ENCODE measurements around the gene DDX49. TPM values are rescaled to one million over a fixed set of nuclear protein-coding genes. Genes with fewer than 3 reads are reported as not detected.

The DDX49 gene
- total RNA-seq, 1 experiment from 2014 or later: 47.9 TPM

DNA sequence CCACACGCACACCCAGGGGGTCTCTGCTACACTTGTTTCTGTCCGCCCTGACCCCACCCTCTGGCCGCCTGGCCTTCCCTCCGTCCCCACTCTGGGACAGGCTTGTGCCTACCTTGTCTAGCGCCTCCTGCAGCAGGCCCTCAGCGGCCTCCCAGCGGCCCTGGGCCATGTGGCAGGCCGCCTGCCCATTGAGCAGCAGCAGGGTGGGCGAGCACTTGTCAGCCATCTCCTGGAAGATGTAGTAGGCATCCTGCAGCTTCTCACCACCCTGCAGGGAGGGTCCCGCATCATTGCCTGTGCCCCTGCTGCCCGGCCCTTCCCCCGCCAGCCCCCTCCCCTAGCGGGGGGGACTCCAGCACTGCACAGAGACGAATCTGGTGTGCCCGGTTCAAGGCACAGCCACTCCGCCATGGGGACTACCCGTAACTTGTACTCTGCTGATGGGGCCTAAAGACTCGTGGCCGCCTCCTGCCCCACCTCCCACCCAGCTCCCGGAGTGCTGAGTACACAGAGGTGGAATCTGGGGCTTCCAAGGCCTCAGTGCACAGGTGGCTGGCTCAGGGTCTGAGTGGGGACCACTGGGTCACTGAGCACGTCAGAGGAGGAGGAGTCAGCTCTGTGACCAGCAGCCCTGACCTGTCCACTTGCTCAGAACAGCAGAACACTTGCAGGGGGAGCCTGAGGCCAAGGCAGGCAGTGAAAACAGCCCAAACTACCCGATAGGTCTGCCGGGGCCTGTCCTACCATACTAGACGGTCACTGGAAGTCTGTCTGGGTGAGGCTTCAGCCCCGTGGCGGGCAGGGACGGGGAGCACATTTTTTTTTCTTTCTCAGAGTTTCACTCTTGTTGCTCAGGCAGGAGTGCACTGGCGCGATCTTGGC lies 16.1 kb upstream of the DDX49 start:
- Mint-ChIP-seq H3K4me1 (no peaks in the 10 kb centered on the region), H3K27me3 (ENCODE audit: low read depth) (no peaks in the 10 kb centered on the region), H3K27ac (no peak overlapping the region), H3K4me3 (no peak overlapping the region), H3K36me3 (peaks cover 8% of the 10 kb centered on the region; the same call in 1 of the 2 replicates), H3K9me3 (no peaks in the 10 kb centered on the region)
- ATAC-seq (no peak), DNase-seq (ENCODE audit: low spot score) (no peak)
- TF ChIP-seq, protein P1, sequence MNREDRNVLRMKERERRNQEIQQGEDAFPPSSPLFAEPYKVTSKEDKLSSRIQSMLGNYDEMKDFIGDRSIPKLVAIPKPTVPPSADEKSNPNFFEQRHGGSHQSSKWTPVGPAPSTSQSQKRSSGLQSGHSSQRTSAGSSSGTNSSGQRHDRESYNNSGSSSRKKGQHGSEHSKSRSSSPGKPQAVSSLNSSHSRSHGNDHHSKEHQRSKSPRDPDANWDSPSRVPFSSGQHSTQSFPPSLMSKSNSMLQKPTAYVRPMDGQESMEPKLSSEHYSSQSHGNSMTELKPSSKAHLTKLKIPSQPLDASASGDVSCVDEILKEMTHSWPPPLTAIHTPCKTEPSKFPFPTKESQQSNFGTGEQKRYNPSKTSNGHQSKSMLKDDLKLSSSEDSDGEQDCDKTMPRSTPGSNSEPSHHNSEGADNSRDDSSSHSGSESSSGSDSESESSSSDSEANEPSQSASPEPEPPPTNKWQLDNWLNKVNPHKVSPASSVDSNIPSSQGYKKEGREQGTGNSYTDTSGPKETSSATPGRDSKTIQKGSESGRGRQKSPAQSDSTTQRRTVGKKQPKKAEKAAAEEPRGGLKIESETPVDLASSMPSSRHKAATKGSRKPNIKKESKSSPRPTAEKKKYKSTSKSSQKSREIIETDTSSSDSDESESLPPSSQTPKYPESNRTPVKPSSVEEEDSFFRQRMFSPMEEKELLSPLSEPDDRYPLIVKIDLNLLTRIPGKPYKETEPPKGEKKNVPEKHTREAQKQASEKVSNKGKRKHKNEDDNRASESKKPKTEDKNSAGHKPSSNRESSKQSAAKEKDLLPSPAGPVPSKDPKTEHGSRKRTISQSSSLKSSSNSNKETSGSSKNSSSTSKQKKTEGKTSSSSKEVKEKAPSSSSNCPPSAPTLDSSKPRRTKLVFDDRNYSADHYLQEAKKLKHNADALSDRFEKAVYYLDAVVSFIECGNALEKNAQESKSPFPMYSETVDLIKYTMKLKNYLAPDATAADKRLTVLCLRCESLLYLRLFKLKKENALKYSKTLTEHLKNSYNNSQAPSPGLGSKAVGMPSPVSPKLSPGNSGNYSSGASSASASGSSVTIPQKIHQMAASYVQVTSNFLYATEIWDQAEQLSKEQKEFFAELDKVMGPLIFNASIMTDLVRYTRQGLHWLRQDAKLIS (CRISPR knock-in tag; IDR thresholded peaks at IDR 0.05; ENCODE audit: borderline replicate concordance): no peak
- TF ChIP-seq CBFB (CRISPR knock-in tag; IDR thresholded peaks at IDR 0.05; ENCODE audit: low read depth): no peak
- TF ChIP-seq FOXJ3 (CRISPR knock-in tag; IDR thresholded peaks at IDR 0.05; ENCODE audit: borderline replicate concordance): no peak
- ChIA-PET CTCF (interaction anchor here (1.3 to 1.6 kb wide), 2 partner anchors 16 to 56 kb away, joined by 3 to 4 read pairs; partner anchors contain the start of genes COPE and DDX49), POLR2A (no interaction called here)

DNA sequence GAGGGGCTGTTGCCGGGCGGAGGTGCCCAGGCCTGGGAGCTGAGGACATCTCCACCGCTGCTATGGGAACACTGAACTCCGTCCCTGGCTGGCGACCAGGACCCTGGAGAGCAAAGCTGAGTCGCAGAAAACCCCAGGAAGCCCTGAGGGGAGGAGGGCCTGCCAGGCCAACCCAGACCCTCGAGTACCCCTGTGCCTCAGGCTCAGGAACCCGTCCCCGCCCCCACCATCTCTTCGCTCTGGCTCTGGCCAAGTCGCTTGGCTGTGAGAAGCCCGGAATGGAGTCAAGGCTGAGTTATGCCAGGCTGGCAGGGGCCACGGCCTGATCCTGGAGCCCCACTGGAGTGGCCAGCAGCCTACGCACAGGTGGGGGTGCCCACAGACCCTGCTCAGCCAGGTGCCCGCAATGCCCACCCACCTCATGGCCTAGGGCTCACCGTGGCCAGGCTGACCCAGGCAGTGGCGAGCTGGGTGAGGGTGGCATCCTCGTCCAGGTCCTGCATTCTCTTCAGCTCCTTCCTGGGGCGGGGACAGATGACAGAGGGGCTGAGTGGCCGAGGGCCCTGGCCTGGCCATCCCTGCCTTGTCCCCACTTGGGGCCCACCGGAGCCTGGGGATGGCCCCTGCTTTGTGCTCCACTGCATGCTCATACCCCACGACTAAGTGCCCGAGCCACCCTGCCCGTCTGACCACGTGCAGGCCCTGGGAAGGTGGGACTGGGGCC lies 15.0 kb upstream of the DDX49 start:
- ChIA-PET CTCF (interaction anchor here (1.6 kb wide), 1 partner anchor 15 kb away, joined by 3 read pairs; the partner anchor contains the start of genes COPE and DDX49), POLR2A (no interaction called here)
- no peak for DNase-seq (ENCODE audit: low spot score)
- no peak overlapping the region for H3K27ac Mint-ChIP-seq
- H3K36me3 Mint-ChIP-seq: peaks cover 8% of the 10 kb centered on the region; the same call in 1 of the 2 replicates
- H3K27me3 Mint-ChIP-seq (ENCODE audit: low read depth): no peaks in the 10 kb centered on the region
- H3K4me3 Mint-ChIP-seq: no peak overlapping the region
- ATAC-seq: no peak
- H3K9me3 Mint-ChIP-seq: no peaks in the 10 kb centered on the region
- no peaks in the 10 kb centered on the region for H3K4me1 Mint-ChIP-seq
- TF ChIP-seq EMX1 (CRISPR knock-in tag; IDR thresholded peaks at IDR 0.05): no peak
- TF ChIP-seq, protein P2, sequence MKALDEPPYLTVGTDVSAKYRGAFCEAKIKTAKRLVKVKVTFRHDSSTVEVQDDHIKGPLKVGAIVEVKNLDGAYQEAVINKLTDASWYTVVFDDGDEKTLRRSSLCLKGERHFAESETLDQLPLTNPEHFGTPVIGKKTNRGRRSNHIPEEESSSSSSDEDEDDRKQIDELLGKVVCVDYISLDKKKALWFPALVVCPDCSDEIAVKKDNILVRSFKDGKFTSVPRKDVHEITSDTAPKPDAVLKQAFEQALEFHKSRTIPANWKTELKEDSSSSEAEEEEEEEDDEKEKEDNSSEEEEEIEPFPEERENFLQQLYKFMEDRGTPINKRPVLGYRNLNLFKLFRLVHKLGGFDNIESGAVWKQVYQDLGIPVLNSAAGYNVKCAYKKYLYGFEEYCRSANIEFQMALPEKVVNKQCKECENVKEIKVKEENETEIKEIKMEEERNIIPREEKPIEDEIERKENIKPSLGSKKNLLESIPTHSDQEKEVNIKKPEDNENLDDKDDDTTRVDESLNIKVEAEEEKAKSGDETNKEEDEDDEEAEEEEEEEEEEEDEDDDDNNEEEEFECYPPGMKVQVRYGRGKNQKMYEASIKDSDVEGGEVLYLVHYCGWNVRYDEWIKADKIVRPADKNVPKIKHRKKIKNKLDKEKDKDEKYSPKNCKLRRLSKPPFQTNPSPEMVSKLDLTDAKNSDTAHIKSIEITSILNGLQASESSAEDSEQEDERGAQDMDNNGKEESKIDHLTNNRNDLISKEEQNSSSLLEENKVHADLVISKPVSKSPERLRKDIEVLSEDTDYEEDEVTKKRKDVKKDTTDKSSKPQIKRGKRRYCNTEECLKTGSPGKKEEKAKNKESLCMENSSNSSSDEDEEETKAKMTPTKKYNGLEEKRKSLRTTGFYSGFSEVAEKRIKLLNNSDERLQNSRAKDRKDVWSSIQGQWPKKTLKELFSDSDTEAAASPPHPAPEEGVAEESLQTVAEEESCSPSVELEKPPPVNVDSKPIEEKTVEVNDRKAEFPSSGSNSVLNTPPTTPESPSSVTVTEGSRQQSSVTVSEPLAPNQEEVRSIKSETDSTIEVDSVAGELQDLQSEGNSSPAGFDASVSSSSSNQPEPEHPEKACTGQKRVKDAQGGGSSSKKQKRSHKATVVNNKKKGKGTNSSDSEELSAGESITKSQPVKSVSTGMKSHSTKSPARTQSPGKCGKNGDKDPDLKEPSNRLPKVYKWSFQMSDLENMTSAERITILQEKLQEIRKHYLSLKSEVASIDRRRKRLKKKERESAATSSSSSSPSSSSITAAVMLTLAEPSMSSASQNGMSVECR (CRISPR knock-in tag; IDR thresholded peaks at IDR 0.05; ENCODE audit: borderline replicate concordance): no peak
- TF ChIP-seq CBFB (CRISPR knock-in tag; IDR thresholded peaks at IDR 0.05; ENCODE audit: low read depth): no peak
- TF ChIP-seq SMAD4 (CRISPR knock-in tag; IDR thresholded peaks at IDR 0.05): no peak
- no peak for TF ChIP-seq NFATC4 (CRISPR knock-in tag; IDR thresholded peaks at IDR 0.05)
- TF ChIP-seq, protein P3, sequence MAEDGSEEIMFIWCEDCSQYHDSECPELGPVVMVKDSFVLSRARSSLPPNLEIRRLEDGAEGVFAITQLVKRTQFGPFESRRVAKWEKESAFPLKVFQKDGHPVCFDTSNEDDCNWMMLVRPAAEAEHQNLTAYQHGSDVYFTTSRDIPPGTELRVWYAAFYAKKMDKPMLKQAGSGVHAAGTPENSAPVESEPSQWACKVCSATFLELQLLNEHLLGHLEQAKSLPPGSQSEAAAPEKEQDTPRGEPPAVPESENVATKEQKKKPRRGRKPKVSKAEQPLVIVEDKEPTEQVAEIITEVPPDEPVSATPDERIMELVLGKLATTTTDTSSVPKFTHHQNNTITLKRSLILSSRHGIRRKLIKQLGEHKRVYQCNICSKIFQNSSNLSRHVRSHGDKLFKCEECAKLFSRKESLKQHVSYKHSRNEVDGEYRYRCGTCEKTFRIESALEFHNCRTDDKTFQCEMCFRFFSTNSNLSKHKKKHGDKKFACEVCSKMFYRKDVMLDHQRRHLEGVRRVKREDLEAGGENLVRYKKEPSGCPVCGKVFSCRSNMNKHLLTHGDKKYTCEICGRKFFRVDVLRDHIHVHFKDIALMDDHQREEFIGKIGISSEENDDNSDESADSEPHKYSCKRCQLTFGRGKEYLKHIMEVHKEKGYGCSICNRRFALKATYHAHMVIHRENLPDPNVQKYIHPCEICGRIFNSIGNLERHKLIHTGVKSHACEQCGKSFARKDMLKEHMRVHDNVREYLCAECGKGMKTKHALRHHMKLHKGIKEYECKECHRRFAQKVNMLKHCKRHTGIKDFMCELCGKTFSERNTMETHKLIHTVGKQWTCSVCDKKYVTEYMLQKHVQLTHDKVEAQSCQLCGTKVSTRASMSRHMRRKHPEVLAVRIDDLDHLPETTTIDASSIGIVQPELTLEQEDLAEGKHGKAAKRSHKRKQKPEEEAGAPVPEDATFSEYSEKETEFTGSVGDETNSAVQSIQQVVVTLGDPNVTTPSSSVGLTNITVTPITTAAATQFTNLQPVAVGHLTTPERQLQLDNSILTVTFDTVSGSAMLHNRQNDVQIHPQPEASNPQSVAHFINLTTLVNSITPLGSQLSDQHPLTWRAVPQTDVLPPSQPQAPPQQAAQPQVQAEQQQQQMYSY (CRISPR knock-in tag; IDR thresholded peaks at IDR 0.05): no peak
- TF ChIP-seq, protein P4, sequence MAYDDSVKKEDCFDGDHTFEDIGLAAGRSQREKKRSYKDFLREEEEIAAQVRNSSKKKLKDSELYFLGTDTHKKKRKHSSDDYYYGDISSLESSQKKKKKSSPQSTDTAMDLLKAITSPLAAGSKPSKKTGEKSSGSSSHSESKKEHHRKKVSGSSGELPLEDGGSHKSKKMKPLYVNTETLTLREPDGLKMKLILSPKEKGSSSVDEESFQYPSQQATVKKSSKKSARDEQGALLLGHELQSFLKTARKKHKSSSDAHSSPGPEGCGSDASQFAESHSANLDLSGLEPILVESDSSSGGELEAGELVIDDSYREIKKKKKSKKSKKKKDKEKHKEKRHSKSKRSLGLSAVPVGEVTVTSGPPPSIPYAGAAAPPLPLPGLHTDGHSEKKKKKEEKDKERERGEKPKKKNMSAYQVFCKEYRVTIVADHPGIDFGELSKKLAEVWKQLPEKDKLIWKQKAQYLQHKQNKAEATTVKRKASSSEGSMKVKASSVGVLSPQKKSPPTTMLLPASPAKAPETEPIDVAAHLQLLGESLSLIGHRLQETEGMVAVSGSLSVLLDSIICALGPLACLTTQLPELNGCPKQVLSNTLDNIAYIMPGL (CRISPR knock-in tag; IDR thresholded peaks at IDR 0.05): no peak
- TF ChIP-seq, protein P5, sequence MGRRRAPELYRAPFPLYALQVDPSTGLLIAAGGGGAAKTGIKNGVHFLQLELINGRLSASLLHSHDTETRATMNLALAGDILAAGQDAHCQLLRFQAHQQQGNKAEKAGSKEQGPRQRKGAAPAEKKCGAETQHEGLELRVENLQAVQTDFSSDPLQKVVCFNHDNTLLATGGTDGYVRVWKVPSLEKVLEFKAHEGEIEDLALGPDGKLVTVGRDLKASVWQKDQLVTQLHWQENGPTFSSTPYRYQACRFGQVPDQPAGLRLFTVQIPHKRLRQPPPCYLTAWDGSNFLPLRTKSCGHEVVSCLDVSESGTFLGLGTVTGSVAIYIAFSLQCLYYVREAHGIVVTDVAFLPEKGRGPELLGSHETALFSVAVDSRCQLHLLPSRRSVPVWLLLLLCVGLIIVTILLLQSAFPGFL (CRISPR knock-in tag; IDR thresholded peaks at IDR 0.05; ENCODE audit: borderline replicate concordance): no peak
- no peak for TF ChIP-seq MXD4 (CRISPR knock-in tag; IDR thresholded peaks at IDR 0.05; ENCODE audit: borderline replicate concordance)
- TF ChIP-seq, protein P6, sequence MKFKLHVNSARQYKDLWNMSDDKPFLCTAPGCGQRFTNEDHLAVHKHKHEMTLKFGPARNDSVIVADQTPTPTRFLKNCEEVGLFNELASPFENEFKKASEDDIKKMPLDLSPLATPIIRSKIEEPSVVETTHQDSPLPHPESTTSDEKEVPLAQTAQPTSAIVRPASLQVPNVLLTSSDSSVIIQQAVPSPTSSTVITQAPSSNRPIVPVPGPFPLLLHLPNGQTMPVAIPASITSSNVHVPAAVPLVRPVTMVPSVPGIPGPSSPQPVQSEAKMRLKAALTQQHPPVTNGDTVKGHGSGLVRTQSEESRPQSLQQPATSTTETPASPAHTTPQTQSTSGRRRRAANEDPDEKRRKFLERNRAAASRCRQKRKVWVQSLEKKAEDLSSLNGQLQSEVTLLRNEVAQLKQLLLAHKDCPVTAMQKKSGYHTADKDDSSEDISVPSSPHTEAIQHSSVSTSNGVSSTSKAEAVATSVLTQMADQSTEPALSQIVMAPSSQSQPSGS (CRISPR knock-in tag; IDR thresholded peaks at IDR 0.05; ENCODE audit: borderline replicate concordance, low read depth): no peak
- no peak for TF ChIP-seq GTF2I (CRISPR knock-in tag; conservative IDR thresholded peaks at IDR 0.05)
- no peak for TF ChIP-seq NR3C1 (CRISPR knock-in tag; conservative IDR thresholded peaks at IDR 0.05; ENCODE audit: low read depth)

Measured in WTC11 (cell line).